Panc1 (cell line): Measurements from ENCODE around the gene TMEM242. TPM values are rescaled to one million over a fixed set of nuclear protein-coding genes. Genes with fewer than 3 reads are reported as not detected.

ENCODE experiments used
- ATAC-seq: fragments of 200-7000 bp; cut with Tn5 transposase; 2 replicates; pipeline ENCODE4 v1.9.1; 2020; ENCODE audit warnings: mild to moderate bottlenecking, moderate library complexity
- BruUV-seq: library from RNA; stranded (reverse); fragments of 400-500 nt; replicated peaks from 2 replicates; lab custom pipeline; 2021; lab: Mats Ljungman, UMichigan
- CTCF ChIA-PET: fragments of 300-600 bp; sonication (Branson Sonifier 250); formaldehyde crosslinking; loops from one replicate; lab custom pipeline; 2022; ENCODE audit warnings: antibody characterized with exemption; lab: Charles Lee
- POLR2A ChIA-PET: fragments of 300-600 bp; sonication (Branson Sonifier 250); formaldehyde crosslinking; loops from one replicate; lab custom pipeline; 2022; ENCODE audit warnings: antibody characterized with exemption; lab: Charles Lee
- DNase-seq: peaks from one replicate; pipeline ENCODE4 v3.0.0-alpha.2; 2010; ENCODE audit warnings: low read depth, low spot score
- H3K27ac ChIP-seq: 2 replicates; pipeline ENCODE4 v1.5.1; 2011; ENCODE audit warnings: mild to moderate bottlenecking, low read length, inconsistent platforms
- H3K27me3 ChIP-seq: fragments of 200-500 bp; sonication (Bioruptor generic); 2 replicates; pipeline ENCODE4 v1.6.0; 2014; ENCODE audit warnings: low read length, inconsistent platforms; ENCODE audit not compliant: control insufficient read depth, insufficient read depth
- H3K36me3 ChIP-seq: fragments of 200-500 bp; sonication (Bioruptor generic); 2 replicates; pipeline ENCODE4 v1.5.1; 2014; ENCODE audit warnings: inconsistent platforms, mild to moderate bottlenecking, low read length, moderate library complexity; ENCODE audit not compliant: control insufficient read depth, insufficient read depth
- H3K4me1 ChIP-seq: 2 replicates; pipeline ENCODE4 v1.5.1; 2011; ENCODE audit warnings: inconsistent platforms, mild to moderate bottlenecking, low read length, moderate library complexity; ENCODE audit not compliant: control insufficient read depth, insufficient read depth
- H3K4me3 ChIP-seq, 2 experiments: 2 replicates each; pipeline ENCODE4 v1.5.1; 2011 to 2012; ENCODE audit warnings: low read depth in 2 of 2, low read length in 2 of 2, mild to moderate bottlenecking in 2 of 2, inconsistent platforms in 1 of 2, moderate library complexity in 1 of 2
- H3K9me3 ChIP-seq: fragments of 200-500 bp; sonication (Bioruptor generic); 2 replicates; pipeline ENCODE4 v1.5.1; 2014; ENCODE audit warnings: low read depth, mild to moderate bottlenecking, inconsistent platforms, low read length, moderate library complexity; ENCODE audit not compliant: control insufficient read depth, insufficient read depth
- CTCF ChIP-seq: fragments of 450-650 bp; IDR thresholded peaks from 2 replicates; pipeline ENCODE4 v1.5.1; 2017; ENCODE audit warnings: mild to moderate bottlenecking
- POLR2AphosphoS5 ChIP-seq: IDR thresholded peaks from 2 replicates; pipeline ENCODE4 v1.6.1; 2012; ENCODE audit warnings: mild to moderate bottlenecking, low read depth, low read length, moderate library complexity
- SIN3A ChIP-seq: IDR thresholded peaks from 2 replicates; pipeline ENCODE4 v1.6.1; 2012; ENCODE audit warnings: low read depth, mild to moderate bottlenecking, low read length, moderate library complexity, borderline replicate concordance; ENCODE audit not compliant: insufficient read depth
- TCF7L2 ChIP-seq: IDR thresholded peaks from 2 replicates; pipeline ENCODE4 v1.6.1; 2011; ENCODE audit warnings: mild to moderate bottlenecking, low read depth, low read length, inconsistent platforms
- in situ Hi-C: cut with HindIII; loops from 2 replicates; pipeline ENCODE4 v1.10.0; 2016; ENCODE audit warnings: low sequenced_read_pairs, low pct_unique_long_range_greater_than_20kb
- intact Hi-C: fragments of 100-400 bp; cut with micrococcal nuclease; formaldehyde crosslinking; loops from one replicate; pipeline ENCODE4 v1.10.0; 2022; ENCODE audit not compliant: unreplicated experiment
- total RNA-seq: library from RNA; stranded (reverse); gene quantifications from one replicate; pipeline ENCODE4 v1.2.1, GENCODE V29; 2021; ENCODE audit not compliant: unreplicated experiment
- TF ChIP-seq, protein P1 (sequence below), 2 experiments: IDR thresholded peaks; 2 replicates each; pipeline ENCODE4 v1.6.1; 2011 to 2012; ENCODE audit warnings: low read depth in 2 of 2, control low read depth in 1 of 2, low read length in 1 of 2, mild to moderate bottlenecking in 1 of 2, moderate library complexity in 1 of 2; ENCODE audit not compliant: insufficient read depth in 1 of 2

The TMEM242 gene
- total RNA-seq, 1 experiment from 2014 or later: 6.8 TPM

DNA sequence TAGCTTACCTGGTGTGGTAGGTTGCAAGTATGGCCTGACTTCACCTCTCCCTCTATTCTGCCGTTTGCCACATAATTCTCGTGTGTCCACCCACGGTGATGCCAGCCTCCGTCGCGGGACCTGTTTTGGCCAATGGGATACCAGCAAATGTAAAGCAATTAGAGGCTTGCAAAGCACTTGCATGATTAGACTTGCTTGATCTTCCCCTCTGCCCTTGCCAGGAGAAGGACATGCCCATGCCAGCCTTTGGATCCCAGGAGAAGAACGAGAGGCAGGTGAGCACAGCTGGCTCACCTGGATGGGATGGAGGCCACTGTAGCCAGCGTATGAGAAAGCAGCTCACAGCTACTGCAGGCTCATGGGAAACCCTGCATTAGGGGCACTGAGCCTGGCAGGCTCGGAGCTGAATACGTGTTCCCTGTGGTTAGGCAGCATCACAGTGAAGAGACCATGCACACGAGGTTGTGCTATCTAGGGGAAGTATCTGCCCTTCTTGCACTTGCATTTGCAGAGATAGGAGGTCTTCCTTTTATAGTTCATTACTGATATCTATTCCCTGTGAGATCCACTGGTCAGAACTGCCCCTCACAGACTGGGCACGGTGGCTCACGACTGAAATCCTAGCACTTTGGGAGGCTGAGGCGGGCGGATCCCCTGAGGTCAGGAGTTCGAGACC lies 62.4 kb downstream of the TMEM242 start:
- H3K27ac ChIP-seq: no peak overlapping the region
- no peaks in the 10 kb centered on the region for H3K36me3 ChIP-seq
- no peak for DNase-seq
- ChIA-PET POLR2A (no interaction called here), CTCF (no interaction called here)
- ATAC-seq: no peak
- intact Hi-C loops (no loop called here), in situ Hi-C loops (no loop called here)
- no TSS peak for BruUV-seq
- peaks cover 3% of the 10 kb centered on the region; the same call in 1 of the 2 replicates for H3K27me3 ChIP-seq
- H3K4me1 ChIP-seq: no peaks in the 10 kb centered on the region
- H3K9me3 ChIP-seq: no peaks in the 10 kb centered on the region
- H3K4me3 ChIP-seq: no peak overlapping the region
- TF ChIP-seq CTCF (no peak), TCF7L2 (no peak), POLR2AphosphoS5 (no peak), SIN3A (no peak)
- TF ChIP-seq, protein P1, sequence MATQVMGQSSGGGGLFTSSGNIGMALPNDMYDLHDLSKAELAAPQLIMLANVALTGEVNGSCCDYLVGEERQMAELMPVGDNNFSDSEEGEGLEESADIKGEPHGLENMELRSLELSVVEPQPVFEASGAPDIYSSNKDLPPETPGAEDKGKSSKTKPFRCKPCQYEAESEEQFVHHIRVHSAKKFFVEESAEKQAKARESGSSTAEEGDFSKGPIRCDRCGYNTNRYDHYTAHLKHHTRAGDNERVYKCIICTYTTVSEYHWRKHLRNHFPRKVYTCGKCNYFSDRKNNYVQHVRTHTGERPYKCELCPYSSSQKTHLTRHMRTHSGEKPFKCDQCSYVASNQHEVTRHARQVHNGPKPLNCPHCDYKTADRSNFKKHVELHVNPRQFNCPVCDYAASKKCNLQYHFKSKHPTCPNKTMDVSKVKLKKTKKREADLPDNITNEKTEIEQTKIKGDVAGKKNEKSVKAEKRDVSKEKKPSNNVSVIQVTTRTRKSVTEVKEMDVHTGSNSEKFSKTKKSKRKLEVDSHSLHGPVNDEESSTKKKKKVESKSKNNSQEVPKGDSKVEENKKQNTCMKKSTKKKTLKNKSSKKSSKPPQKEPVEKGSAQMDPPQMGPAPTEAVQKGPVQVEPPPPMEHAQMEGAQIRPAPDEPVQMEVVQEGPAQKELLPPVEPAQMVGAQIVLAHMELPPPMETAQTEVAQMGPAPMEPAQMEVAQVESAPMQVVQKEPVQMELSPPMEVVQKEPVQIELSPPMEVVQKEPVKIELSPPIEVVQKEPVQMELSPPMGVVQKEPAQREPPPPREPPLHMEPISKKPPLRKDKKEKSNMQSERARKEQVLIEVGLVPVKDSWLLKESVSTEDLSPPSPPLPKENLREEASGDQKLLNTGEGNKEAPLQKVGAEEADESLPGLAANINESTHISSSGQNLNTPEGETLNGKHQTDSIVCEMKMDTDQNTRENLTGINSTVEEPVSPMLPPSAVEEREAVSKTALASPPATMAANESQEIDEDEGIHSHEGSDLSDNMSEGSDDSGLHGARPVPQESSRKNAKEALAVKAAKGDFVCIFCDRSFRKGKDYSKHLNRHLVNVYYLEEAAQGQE (IDR thresholded peaks at IDR 0.05; ENCODE audit: insufficient read depth in 1 of 2, low read depth in 2 of 2, low read length in 1 of 2): no peak

GRCh38 chr6:157259443-157259842 lies 63.9 kb downstream of the TMEM242 start:
- H3K36me3 ChIP-seq: no peaks in the 10 kb centered on the region
- intact Hi-C loops (no loop called here), in situ Hi-C loops (no loop called here)
- H3K27ac ChIP-seq: no peak overlapping the region
- ATAC-seq (no peak), DNase-seq (no peak)
- ChIA-PET POLR2A (no interaction called here), CTCF (no interaction called here)
- H3K27me3 ChIP-seq: peaks cover 8% of the 10 kb centered on the region; the same call in 1 of the 2 replicates
- H3K4me1 ChIP-seq: no peaks in the 10 kb centered on the region
- H3K4me3 ChIP-seq: no peak overlapping the region
- no peaks in the 10 kb centered on the region for H3K9me3 ChIP-seq
- TF ChIP-seq POLR2AphosphoS5: no peak
- no peak for TF ChIP-seq SIN3A
- no peak for TF ChIP-seq CTCF
- BruUV-seq: no TSS peak
